Spleen (tissue), 11 donors: ENCODE results near the gene TMEM132C. TPM values are rescaled to one million over a fixed set of nuclear protein-coding genes. Genes with fewer than 3 reads are reported as not detected.

Experiments used
- DNase-seq: peaks from one replicate; pipeline ENCODE4 v3.0.0-alpha.2; 2020
- H3K27ac ChIP-seq, 8 donors: fragments of 200-600 bp; sonication (generic) in 7 of 8; 1 replicate in 4 of 8; 2 replicates in 4 of 8; pipeline versions ENCODE4 v1.5.0 to v1.8.0; 2016 to 2021; ENCODE audit warnings: inconsistent platforms in 4 of 8, mild to moderate bottlenecking in 4 of 8, moderate library complexity in 1 of 8
- H3K27me3 ChIP-seq, 7 donors: fragments of 200-600 bp; sonication (generic) in 6 of 7; replicated peaks in 1 of 7; 1 replicate in 4 of 7; 2 replicates in 3 of 7; pipeline versions ENCODE4 v1.5.0 to v1.8.0; 2016 to 2021; ENCODE audit warnings: inconsistent platforms in 3 of 7, mild to moderate bottlenecking in 1 of 7
- H3K36me3 ChIP-seq, 6 donors: fragments of 200-600 bp; sonication (generic) in 5 of 6; 1 replicate in 4 of 6; 2 replicates in 2 of 6; pipeline versions ENCODE4 v1.5.0 to v1.8.0; 2016 to 2021; ENCODE audit warnings: inconsistent platforms in 2 of 6
- H3K4me1 ChIP-seq, 6 donors: fragments of 200-600 bp; sonication (generic) in 5 of 6; 1 replicate in 3 of 6; 2 replicates in 3 of 6; pipeline versions ENCODE4 v1.5.0 to v1.8.0; 2016 to 2021; ENCODE audit warnings: inconsistent platforms in 3 of 6
- H3K4me3 ChIP-seq, 8 donors: fragments of 200-600 bp; sonication (generic) in 7 of 8; 1 replicate in 4 of 8; 2 replicates in 4 of 8; pipeline versions ENCODE4 v1.5.0 to v1.8.0; 2016 to 2021; ENCODE audit warnings: inconsistent platforms in 4 of 8, mild to moderate bottlenecking in 4 of 8, moderate library complexity in 2 of 8
- H3K9me3 ChIP-seq, 8 donors: fragments of 200-600 bp; sonication (generic) in 7 of 8; 1 replicate in 4 of 8; 2 replicates in 4 of 8; pipeline versions ENCODE4 v1.5.0 to v1.8.0; 2016 to 2021; ENCODE audit warnings: inconsistent platforms in 4 of 8
- POLR2A ChIP-seq, 3 donors: fragments of 450-650 bp; IDR thresholded peaks; one replicate each; pipeline ENCODE4 v1.5.1; 2017; ENCODE audit warnings: antibody characterized with exemption in 3 of 3, mild to moderate bottlenecking in 1 of 3
- POLR2AphosphoS5 ChIP-seq, 3 donors: sonication (generic); formaldehyde crosslinking; IDR thresholded peaks; one replicate each; pipeline ENCODE4 v1.5.1; 2017; ENCODE audit warnings: antibody characterized with exemption in 3 of 3
- WGBS, 5 donors: extraction: QIAGEN DNeasy Blood & Tissue Kit in 3 of 5; methylation state at CpG; one replicate each; pipeline versions ENCODE4 v1.1.5 to v1.1.7; 2013 to 2018; 5-methylcytosine and 5-hydroxymethylcytosine counted together
- intact Hi-C: fragments of 100-400 bp; cut with DNase I; formaldehyde crosslinking; loops from one replicate; pipeline ENCODE4 v1.15.0; 2023; ENCODE audit warnings: low total_unique reads
- polyA plus RNA-seq, 3 donors: library from polyadenylated mRNA; stranded (reverse); fragments of 200-250 nt; gene quantifications; one replicate each; pipeline ENCODE4 v1.2.1, GENCODE V29; 2013
- total RNA-seq, 7 donors: library from RNA; depleted of rRNA in 3 of 7; stranded (reverse); fragments of >200 nt in 3 of 7; fragmentation: NEBNext Ultra II Directional in 4 of 7; extraction: Animal tissue kit (Norgen Biotek cat#: 25700) in 4 of 7; gene quantifications; one replicate each; pipeline versions ENCODE4 v1.1.0 to v1.2.1, GENCODE V29; 2016 to 2021
- TF ChIP-seq, protein P1 (sequence below), 11 experiments: fragments of 200-600 bp in 7 of 11; fragments of 450-650 bp in 4 of 11; sonication (generic) in 4 of 11; IDR thresholded peaks in 8 of 11; conservative IDR thresholded peaks in 3 of 11; 1 replicate in 7 of 11; 2 replicates in 4 of 11; pipeline versions ENCODE4 v1.4.0 to v1.8.0; 2016 to 2021; ENCODE audit warnings: antibody characterized with exemption in 11 of 11, inconsistent platforms in 4 of 11, mild to moderate bottlenecking in 1 of 11
- donor health status: healthy with polysubstance abuse.
- donor health status: DM: no; HTN: no; CAD: no; lungs with moderate emphysema.
- donor health status: DM: no; HTN: no; CAD: no.
- donor health status: Bipolar disorder and iron deficiency.
- donor health status: healthy.
- donor health status: DM: no; HTN: no; CAD: no.
- donor health status: DM: yes; HTN: yes; CAD: no.

TMEM132C gene
- total and polyA plus RNA-seq, 10 donors: 0.08 to 0.83 (median 0.25) TPM; not detected in 4

DNA sequence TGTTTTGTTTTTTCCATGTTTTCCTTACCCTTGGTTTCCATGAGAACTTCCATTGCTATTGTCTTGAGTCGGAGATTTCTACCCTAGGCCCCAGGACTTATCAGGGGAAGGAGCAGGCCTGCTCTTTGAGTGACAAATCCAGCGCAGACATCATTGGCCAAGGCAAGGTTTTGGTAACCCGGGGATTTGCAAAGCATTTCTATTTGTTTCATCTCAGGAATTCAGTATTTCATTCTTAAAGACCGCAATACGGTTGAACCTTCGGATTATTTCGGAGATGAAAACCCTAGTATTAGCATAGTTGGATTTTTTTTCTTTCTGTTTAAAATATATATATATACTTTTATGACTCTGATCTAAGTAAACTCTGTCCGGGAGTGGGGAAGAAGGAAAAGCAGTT is 62.0 kb downstream of the TMEM132C start:
- no peak for DNase-seq
- no peaks in the 10 kb centered on the region for H3K36me3 ChIP-seq
- H3K27ac ChIP-seq: no peak overlapping the region
- intact Hi-C loops: no loop called here
- no peaks in the 10 kb centered on the region for H3K4me1 ChIP-seq
- TF ChIP-seq, protein P1, sequence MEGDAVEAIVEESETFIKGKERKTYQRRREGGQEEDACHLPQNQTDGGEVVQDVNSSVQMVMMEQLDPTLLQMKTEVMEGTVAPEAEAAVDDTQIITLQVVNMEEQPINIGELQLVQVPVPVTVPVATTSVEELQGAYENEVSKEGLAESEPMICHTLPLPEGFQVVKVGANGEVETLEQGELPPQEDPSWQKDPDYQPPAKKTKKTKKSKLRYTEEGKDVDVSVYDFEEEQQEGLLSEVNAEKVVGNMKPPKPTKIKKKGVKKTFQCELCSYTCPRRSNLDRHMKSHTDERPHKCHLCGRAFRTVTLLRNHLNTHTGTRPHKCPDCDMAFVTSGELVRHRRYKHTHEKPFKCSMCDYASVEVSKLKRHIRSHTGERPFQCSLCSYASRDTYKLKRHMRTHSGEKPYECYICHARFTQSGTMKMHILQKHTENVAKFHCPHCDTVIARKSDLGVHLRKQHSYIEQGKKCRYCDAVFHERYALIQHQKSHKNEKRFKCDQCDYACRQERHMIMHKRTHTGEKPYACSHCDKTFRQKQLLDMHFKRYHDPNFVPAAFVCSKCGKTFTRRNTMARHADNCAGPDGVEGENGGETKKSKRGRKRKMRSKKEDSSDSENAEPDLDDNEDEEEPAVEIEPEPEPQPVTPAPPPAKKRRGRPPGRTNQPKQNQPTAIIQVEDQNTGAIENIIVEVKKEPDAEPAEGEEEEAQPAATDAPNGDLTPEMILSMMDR (IDR thresholded peaks at IDR 0.05 in 8 of 11, conservative IDR thresholded peaks at IDR 0.05 in 3 of 11): no peak
- TF ChIP-seq POLR2AphosphoS5 (IDR thresholded peaks at IDR 0.05) (no peak), POLR2A (IDR thresholded peaks at IDR 0.05) (no peak)
- no peaks in the 10 kb centered on the region for H3K27me3 ChIP-seq
- 82 to 92% (median 90%) methylated on average over 8 of the region's 8 CpGs for WGBS, 5 donors
- H3K4me3 ChIP-seq: no peak overlapping the region
- peaks cover 0 to 10% (median 0%) of the 10 kb centered on the region in 8 donors for H3K9me3 ChIP-seq

DNA sequence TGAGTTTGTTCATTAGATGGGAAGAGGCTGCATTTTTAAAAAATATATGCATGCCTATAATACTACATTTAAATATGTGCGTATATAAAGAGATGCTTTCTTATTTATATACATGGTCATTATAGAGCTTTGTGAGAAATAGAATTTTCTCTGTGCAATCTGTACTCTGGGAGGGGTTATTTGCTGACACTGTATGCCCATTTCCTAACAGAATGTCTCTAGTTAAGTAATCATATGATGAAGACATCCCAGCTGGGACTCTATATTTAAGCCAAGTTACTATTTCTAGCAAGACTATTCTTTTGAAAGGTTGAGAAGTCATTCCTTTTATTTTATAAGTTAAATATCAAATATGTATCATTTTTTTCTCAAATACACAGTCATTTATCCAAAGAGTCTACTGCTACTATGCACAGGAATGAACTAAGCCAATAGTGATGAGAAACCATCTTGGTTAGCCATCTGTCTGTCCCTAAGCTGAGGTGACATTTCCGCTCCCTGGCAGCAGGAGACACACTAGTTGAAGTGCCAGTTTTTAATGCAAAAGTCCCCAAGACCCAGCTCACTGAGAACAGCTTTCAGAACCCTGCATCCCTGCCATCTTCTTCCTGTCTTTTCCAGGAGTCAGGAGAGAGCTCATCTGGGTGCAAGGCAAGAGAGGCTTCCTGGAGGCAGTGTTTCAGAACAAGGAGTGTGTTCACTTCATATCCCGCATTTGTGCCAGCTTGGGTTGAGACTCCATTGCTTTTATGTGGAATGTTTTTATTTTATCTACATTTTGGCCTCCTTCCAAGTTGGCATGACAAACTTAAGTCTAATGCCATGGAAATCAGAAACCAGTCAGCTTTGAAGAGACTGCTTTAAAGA is 69.5 kb downstream of the TMEM132C start:
- 81 to 87% (median 84%) methylated on average over 3 of the region's 3 CpGs for WGBS, 5 donors
- H3K9me3 ChIP-seq: peaks cover 0 to 18% (median 7%) of the 10 kb centered on the region in 8 donors
- H3K4me1 ChIP-seq: no peaks in the 10 kb centered on the region
- DNase-seq: no peak
- intact Hi-C loops: no loop called here
- H3K4me3 ChIP-seq: no peak overlapping the region
- TF ChIP-seq POLR2A (IDR thresholded peaks at IDR 0.05): no peak
- TF ChIP-seq, protein P1 (IDR thresholded peaks at IDR 0.05 in 8 of 11, conservative IDR thresholded peaks at IDR 0.05 in 3 of 11): no peak
- no peak for TF ChIP-seq POLR2AphosphoS5 (IDR thresholded peaks at IDR 0.05)
- H3K27me3 ChIP-seq: peaks cover 0 to 33% (median 0%) of the 10 kb centered on the region in 7 donors
- H3K27ac ChIP-seq: no peak overlapping the region
- no peaks in the 10 kb centered on the region for H3K36me3 ChIP-seq

DNA sequence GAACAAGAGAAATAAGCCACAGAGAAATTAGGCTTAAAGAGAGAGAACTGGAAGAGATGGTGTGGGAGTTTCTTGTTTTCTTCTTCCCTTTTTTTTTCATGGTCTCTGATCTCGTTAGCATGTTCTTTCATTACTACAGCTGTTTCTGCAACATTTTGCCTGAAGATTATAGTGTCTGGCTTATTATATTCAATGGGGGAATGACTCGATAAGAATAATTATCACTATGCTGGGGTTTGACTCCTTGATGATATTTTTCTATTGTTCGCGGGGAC is 70.0 kb downstream of the TMEM132C start:
- Histone ChIP-seq H3K36me3 (no peaks in the 10 kb centered on the region), H3K27ac (no peak overlapping the region), H3K9me3 (peaks cover 0 to 22% (median 7%) of the 10 kb centered on the region in 8 donors), H3K4me1 (no peaks in the 10 kb centered on the region), H3K27me3 (peaks cover 0 to 34% (median 0%) of the 10 kb centered on the region in 7 donors), H3K4me3 (no peak overlapping the region)
- intact Hi-C loops: no loop called here
- TF ChIP-seq, protein P1 (IDR thresholded peaks at IDR 0.05 in 8 of 11, conservative IDR thresholded peaks at IDR 0.05 in 3 of 11): no peak
- TF ChIP-seq POLR2AphosphoS5 (IDR thresholded peaks at IDR 0.05) (no peak), POLR2A (IDR thresholded peaks at IDR 0.05) (no peak)
- no peak for DNase-seq
- 22 to 57% (median 38%) methylated on average over 4 of the region's 4 CpGs for WGBS, 5 donors

DNA sequence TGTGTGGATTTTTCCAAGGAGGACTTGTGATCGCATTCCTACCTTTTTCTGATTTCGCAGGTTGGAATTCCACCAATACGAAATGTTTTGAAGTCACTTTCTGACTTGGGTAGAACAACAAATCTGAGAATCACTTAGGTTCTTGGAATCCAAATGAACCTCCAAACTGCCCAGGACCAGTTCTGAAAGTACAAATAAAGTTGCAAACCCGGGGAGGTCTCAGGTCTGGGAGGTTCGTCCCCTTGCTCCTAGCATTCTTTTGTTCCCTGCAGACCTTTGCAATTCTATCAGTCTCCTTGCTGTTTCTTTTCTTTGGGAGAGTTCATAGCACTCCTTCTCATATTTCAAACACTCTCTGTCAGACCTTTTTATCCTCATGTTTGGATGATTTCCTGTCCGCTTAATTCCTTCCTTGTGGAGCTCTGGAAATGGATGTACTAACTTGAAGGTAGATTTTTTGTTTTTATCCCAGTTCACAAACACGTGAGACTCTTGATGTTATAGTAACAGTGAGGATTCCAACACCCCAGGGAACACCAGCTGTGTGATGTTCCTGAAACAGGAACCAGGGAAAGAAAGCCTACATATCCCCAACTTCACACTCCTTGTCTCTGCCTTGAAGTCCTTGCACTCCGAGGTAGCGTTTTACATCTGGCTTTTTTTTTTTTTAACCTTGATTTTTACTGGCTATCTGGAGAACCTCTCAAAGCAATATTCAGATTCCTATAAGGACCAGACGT is 70.6 kb downstream of the TMEM132C start:
- no peak overlapping the region for H3K27ac ChIP-seq
- no peaks in the 10 kb centered on the region for H3K36me3 ChIP-seq
- H3K4me1 ChIP-seq: no peaks in the 10 kb centered on the region
- WGBS, 5 donors: 14 to 19% (median 16%) methylated on average over 10 of the region's 10 CpGs
- peaks cover 0 to 23% (median 7%) of the 10 kb centered on the region in 8 donors for H3K9me3 ChIP-seq
- H3K4me3 ChIP-seq: no peak overlapping the region
- no peak for DNase-seq
- peaks cover 0 to 34% (median 0%) of the 10 kb centered on the region in 7 donors for H3K27me3 ChIP-seq
- TF ChIP-seq, protein P1 (IDR thresholded peaks at IDR 0.05 in 8 of 11, conservative IDR thresholded peaks at IDR 0.05 in 3 of 11): no peak
- intact Hi-C loops: no loop called here
